Caco-2 (cell line): ENCODE results near the gene GRID1. TPM values are rescaled to one million over a fixed set of nuclear protein-coding genes. Genes with fewer than 3 reads are reported as not detected.

Experiments used
- BruUV-seq: library from RNA; stranded (reverse); fragments of 400-500 nt; replicated peaks from 2 replicates; lab custom pipeline; 2021; lab: Mats Ljungman, UMichigan
- CTCF ChIA-PET: fragments of 300-600 bp; sonication (Branson Sonifier 250); formaldehyde crosslinking; loops from one replicate; lab custom pipeline; 2022; ENCODE audit warnings: antibody characterized with exemption; lab: Charles Lee
- POLR2A ChIA-PET: fragments of 300-600 bp; sonication (Branson Sonifier 250); formaldehyde crosslinking; loops from one replicate; lab custom pipeline; 2022; ENCODE audit warnings: antibody characterized with exemption; lab: Charles Lee
- DNase-seq, 2 experiments: peaks; one replicate each; pipeline versions ENCODE4 v3.0.0 to v3.0.0-alpha.2; 2020 to 2022
- H3K27me3 ChIP-seq: replicated peaks from 2 replicates; pipeline ENCODE4 v1.6.0; 2011; ENCODE audit warnings: low read length; ENCODE audit not compliant: control insufficient read depth, insufficient read depth
- H3K36me3 ChIP-seq: 2 replicates; pipeline ENCODE4 v1.5.1; 2011; ENCODE audit warnings: low read length; ENCODE audit not compliant: control insufficient read depth, insufficient read depth
- H3K4me1 ChIP-seq: fragments of 250-450 bp; sonication (Bioruptor Pico); 2 replicates; pipeline ENCODE4 v1.5.1; 2020; ENCODE audit warnings: mild to moderate bottlenecking
- H3K4me3 ChIP-seq: 2 replicates; pipeline ENCODE4 v1.5.1; 2011; ENCODE audit warnings: low read depth, mild to moderate bottlenecking, control low read depth, low read length
- H3K9me3 ChIP-seq: fragments of 250-450 bp; sonication (Bioruptor Pico); 2 replicates; pipeline ENCODE4 v1.5.1; 2020; ENCODE audit warnings: mild to moderate bottlenecking, moderate library complexity
- H3K27ac Mint-ChIP-seq: one replicate; pipeline ENCODE4 v1.8.0; 2022; ENCODE audit warnings: mixed read lengths; ENCODE audit not compliant: unreplicated experiment
- H3K27me3 Mint-ChIP-seq: one replicate; pipeline ENCODE4 v1.8.0; 2022; ENCODE audit warnings: mixed read lengths; ENCODE audit not compliant: insufficient read depth, unreplicated experiment
- H3K36me3 Mint-ChIP-seq: one replicate; pipeline ENCODE4 v1.8.0; 2022; ENCODE audit warnings: mild to moderate bottlenecking, mixed read lengths; ENCODE audit not compliant: insufficient read depth, unreplicated experiment
- H3K4me1 Mint-ChIP-seq: one replicate; pipeline ENCODE4 v1.8.0; 2022; ENCODE audit warnings: low read depth, mixed read lengths; ENCODE audit not compliant: unreplicated experiment
- H3K4me3 Mint-ChIP-seq: one replicate; pipeline ENCODE4 v1.8.0; 2022; ENCODE audit warnings: mild to moderate bottlenecking, moderate library complexity, mixed read lengths; ENCODE audit not compliant: unreplicated experiment
- H3K9me3 Mint-ChIP-seq: one replicate; pipeline ENCODE4 v1.8.0; 2022; ENCODE audit warnings: mixed read lengths; ENCODE audit not compliant: unreplicated experiment
- intact Hi-C: fragments of 100-400 bp; cut with micrococcal nuclease; formaldehyde crosslinking; loops from one replicate; pipeline ENCODE4 v1.10.0; 2022; ENCODE audit not compliant: unreplicated experiment
- total RNA-seq: library from RNA; stranded (reverse); gene quantifications from 2 replicates; pipeline ENCODE4 v1.2.3, GENCODE V29; 2022
- TF ChIP-seq, protein P1 (sequence below), 2 experiments: fragments of 200-600 bp in 1 of 2; IDR thresholded peaks; 1 replicate in 1 of 2; 2 replicates in 1 of 2; pipeline versions ENCODE4 v1.5.1 to v1.8.0; 2011 to 2022; ENCODE audit warnings: antibody characterized with exemption in 1 of 2, control low read depth in 1 of 2, inconsistent platforms in 1 of 2, low read depth in 1 of 2, low read length in 1 of 2, mild to moderate bottlenecking in 1 of 2, moderate library complexity in 1 of 2; ENCODE audit not compliant: insufficient read depth in 1 of 2, severe bottlenecking in 1 of 2, unreplicated experiment in 1 of 2

GRID1 gene
- total RNA-seq, 1 experiment from 2014 or later = 8.0 TPM

- Histone ChIP-seq H3K9me3 (no peaks in the 10 kb centered on the region), H3K27me3 (no peaks in the 10 kb centered on the region), H3K4me1 (no peaks in the 10 kb centered on the region), H3K36me3 (no peaks in the 10 kb centered on the region), H3K4me3 (no peak overlapping the region)
- no peak overlapping the region for H3K27ac Mint-ChIP-seq
- H3K27me3 Mint-ChIP-seq = peaks cover 12% of the 10 kb centered on the region
- H3K9me3 Mint-ChIP-seq = no peaks in the 10 kb centered on the region
- BruUV-seq = no TSS peak
- no peaks in the 10 kb centered on the region for H3K36me3 Mint-ChIP-seq
- H3K4me1 Mint-ChIP-seq = no peaks in the 10 kb centered on the region
- no peak for DNase-seq
- intact Hi-C loops = no loop called here
- no peak overlapping the region for H3K4me3 Mint-ChIP-seq
- POLR2A ChIA-PET = no interaction called here
- CTCF ChIA-PET = no interaction called here
- TF ChIP-seq, protein P1, sequence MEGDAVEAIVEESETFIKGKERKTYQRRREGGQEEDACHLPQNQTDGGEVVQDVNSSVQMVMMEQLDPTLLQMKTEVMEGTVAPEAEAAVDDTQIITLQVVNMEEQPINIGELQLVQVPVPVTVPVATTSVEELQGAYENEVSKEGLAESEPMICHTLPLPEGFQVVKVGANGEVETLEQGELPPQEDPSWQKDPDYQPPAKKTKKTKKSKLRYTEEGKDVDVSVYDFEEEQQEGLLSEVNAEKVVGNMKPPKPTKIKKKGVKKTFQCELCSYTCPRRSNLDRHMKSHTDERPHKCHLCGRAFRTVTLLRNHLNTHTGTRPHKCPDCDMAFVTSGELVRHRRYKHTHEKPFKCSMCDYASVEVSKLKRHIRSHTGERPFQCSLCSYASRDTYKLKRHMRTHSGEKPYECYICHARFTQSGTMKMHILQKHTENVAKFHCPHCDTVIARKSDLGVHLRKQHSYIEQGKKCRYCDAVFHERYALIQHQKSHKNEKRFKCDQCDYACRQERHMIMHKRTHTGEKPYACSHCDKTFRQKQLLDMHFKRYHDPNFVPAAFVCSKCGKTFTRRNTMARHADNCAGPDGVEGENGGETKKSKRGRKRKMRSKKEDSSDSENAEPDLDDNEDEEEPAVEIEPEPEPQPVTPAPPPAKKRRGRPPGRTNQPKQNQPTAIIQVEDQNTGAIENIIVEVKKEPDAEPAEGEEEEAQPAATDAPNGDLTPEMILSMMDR (IDR thresholded peaks at IDR 0.05; ENCODE audit: insufficient read depth in 1 of 2, low read depth in 1 of 2, low read length in 1 of 2, severe bottlenecking in 1 of 2, unreplicated experiment in 1 of 2) = no peak
These were observed 51.7 kb downstream of the GRID1 start for GRCh38 chr10:86314616-86315548.

DNA sequence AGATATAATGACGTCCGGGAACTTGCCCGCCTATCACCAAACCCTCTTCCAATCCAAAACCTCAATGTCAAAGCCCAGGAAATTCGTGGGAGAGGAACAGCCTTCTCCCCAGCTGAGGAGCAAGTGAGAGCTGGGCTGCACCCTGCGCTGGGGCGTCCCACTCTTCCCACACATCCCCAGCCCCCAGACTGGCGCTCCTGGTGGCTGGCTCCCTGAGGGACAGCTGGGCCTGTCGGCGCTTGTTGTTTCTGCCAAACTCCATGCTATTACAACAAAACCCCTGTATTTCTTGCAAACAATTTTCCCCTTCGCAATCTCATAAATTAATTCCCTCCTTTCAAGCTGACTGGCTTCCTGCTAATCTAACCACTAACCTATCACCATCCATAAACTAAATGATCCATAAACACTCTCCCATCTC, 53.0 kb downstream of the GRID1 start:
- H3K36me3 Mint-ChIP-seq = no peaks in the 10 kb centered on the region
- intact Hi-C loops = no loop called here
- CTCF ChIA-PET = interaction anchor here (0.6 kb wide), 1 partner anchor 8 kb away, joined by 6 read pairs; no protein-coding TSS in a partner anchor
- DNase-seq = no peak
- Histone ChIP-seq H3K4me3 (no peak overlapping the region), H3K4me1 (no peaks in the 10 kb centered on the region), H3K36me3 (no peaks in the 10 kb centered on the region), H3K9me3 (no peaks in the 10 kb centered on the region), H3K27me3 (no peaks in the 10 kb centered on the region)
- no peaks in the 10 kb centered on the region for H3K9me3 Mint-ChIP-seq
- no TSS peak for BruUV-seq
- no peak overlapping the region for H3K4me3 Mint-ChIP-seq
- H3K27me3 Mint-ChIP-seq = peaks cover 12% of the 10 kb centered on the region
- no peak overlapping the region for H3K27ac Mint-ChIP-seq
- no peaks in the 10 kb centered on the region for H3K4me1 Mint-ChIP-seq
- TF ChIP-seq, protein P1 (IDR thresholded peaks at IDR 0.05; ENCODE audit: insufficient read depth in 1 of 2, low read depth in 1 of 2, low read length in 1 of 2, severe bottlenecking in 1 of 2, unreplicated experiment in 1 of 2) = no peak
- POLR2A ChIA-PET = no interaction called here

DNA sequence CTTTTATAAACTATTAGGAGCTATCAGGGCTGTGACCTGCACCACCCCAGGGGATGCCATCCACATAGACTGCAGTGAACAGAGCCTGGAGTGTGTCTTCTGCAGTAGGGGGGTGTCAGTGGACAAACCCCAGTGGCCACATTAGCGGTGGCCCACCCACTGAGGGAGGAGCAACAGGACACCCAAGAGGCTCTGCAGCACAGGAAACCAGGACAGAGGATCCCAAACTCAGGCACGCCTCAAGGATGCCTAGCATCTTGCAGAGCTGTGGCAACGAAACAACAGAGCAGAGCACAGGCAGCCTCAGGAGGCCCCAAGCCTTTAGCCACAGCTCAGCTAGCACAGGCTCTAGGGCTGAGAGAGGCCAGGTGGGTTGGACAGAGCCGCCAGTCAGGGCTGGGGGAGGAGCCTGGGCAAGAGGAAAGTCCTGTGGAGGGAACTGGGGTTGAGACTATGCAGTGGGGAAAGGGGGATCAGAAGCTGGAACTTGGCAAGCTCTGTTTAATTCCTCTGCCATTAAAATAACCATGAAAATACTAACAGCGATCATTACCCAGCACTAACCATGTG, 53.8 kb downstream of the GRID1 start:
- ChIA-PET CTCF (no interaction called here), POLR2A (no interaction called here)
- no peaks in the 10 kb centered on the region for H3K27me3 ChIP-seq
- no TSS peak for BruUV-seq
- no peak for DNase-seq
- H3K4me3 ChIP-seq = no peak overlapping the region
- Mint-ChIP-seq H3K9me3 (no peaks in the 10 kb centered on the region), H3K27me3 (peaks cover 15% of the 10 kb centered on the region), H3K4me1 (no peaks in the 10 kb centered on the region), H3K27ac (no peak overlapping the region), H3K36me3 (peaks cover 4% of the 10 kb centered on the region), H3K4me3 (no peak overlapping the region)
- TF ChIP-seq, protein P1 (IDR thresholded peaks at IDR 0.05; ENCODE audit: insufficient read depth in 1 of 2, low read depth in 1 of 2, low read length in 1 of 2, severe bottlenecking in 1 of 2, unreplicated experiment in 1 of 2) = no peak
- no peaks in the 10 kb centered on the region for H3K4me1 ChIP-seq
- H3K9me3 ChIP-seq = no peaks in the 10 kb centered on the region
- intact Hi-C loops = no loop called here
- no peaks in the 10 kb centered on the region for H3K36me3 ChIP-seq
